ENCODE measurements around the gene CPVL. TPM values are rescaled to one million over a fixed set of nuclear protein-coding genes. Genes with fewer than 3 reads are reported as not detected.

CPVL gene
- total RNA-seq, 1 experiment from 2014 or later = 1.1 TPM

DNA sequence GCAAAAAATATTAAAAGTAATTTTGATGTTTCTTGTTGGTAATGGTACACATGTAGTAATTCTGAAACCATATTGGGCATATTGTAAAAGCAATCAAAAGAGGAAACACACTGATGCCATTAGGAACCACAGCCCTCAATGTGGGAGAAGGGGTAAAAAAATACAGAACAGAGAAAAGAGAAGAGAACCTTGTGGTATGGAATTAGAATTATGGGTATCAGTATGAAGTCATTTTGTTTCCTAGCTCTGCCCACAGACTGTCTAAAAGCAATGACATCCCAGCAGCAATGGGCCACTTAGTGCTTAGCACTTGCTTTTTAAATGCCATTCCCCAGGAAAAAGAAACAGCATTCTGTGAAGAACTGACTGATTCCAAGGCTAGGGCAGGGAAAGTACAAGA is 61.5 kb downstream of the CPVL start:
- no TSS peak for BruUV-seq (replicated peaks)
- CTCF ChIA-PET = no interaction called here
- DNase-seq (ENCODE audit: low read depth, low spot score) (no peak), ATAC-seq (no peak)
- Histone ChIP-seq H3K4me1 (ENCODE audit: control insufficient read depth, insufficient read depth, low read length) (no peaks in the 10 kb centered on the region), H3K36me3 (ENCODE audit: control insufficient read depth, insufficient read depth, low read length) (no peaks in the 10 kb centered on the region), H3K4me3 (ENCODE audit: low read depth in 2 of 2, low read length in 2 of 2) (no peak overlapping the region), H3K27me3 (ENCODE audit: control insufficient read depth, insufficient read depth, low read length) (peaks cover 5% of the 10 kb centered on the region; the same call in 1 of the 2 replicates), H3K27ac (ENCODE audit: low read length) (no peak overlapping the region), H3K9me3 (ENCODE audit: control insufficient read depth, insufficient read depth, low read depth, low read length) (no peaks in the 10 kb centered on the region)
- TF ChIP-seq SIN3A (IDR thresholded peaks at IDR 0.05; ENCODE audit: borderline replicate concordance, insufficient read depth, low read depth, low read length) (no peak), POLR2AphosphoS5 (IDR thresholded peaks at IDR 0.05; ENCODE audit: low read depth, low read length) (no peak), TCF7L2 (IDR thresholded peaks at IDR 0.05; ENCODE audit: low read depth, low read length) (no peak)
- TF ChIP-seq, protein P1, sequence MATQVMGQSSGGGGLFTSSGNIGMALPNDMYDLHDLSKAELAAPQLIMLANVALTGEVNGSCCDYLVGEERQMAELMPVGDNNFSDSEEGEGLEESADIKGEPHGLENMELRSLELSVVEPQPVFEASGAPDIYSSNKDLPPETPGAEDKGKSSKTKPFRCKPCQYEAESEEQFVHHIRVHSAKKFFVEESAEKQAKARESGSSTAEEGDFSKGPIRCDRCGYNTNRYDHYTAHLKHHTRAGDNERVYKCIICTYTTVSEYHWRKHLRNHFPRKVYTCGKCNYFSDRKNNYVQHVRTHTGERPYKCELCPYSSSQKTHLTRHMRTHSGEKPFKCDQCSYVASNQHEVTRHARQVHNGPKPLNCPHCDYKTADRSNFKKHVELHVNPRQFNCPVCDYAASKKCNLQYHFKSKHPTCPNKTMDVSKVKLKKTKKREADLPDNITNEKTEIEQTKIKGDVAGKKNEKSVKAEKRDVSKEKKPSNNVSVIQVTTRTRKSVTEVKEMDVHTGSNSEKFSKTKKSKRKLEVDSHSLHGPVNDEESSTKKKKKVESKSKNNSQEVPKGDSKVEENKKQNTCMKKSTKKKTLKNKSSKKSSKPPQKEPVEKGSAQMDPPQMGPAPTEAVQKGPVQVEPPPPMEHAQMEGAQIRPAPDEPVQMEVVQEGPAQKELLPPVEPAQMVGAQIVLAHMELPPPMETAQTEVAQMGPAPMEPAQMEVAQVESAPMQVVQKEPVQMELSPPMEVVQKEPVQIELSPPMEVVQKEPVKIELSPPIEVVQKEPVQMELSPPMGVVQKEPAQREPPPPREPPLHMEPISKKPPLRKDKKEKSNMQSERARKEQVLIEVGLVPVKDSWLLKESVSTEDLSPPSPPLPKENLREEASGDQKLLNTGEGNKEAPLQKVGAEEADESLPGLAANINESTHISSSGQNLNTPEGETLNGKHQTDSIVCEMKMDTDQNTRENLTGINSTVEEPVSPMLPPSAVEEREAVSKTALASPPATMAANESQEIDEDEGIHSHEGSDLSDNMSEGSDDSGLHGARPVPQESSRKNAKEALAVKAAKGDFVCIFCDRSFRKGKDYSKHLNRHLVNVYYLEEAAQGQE (IDR thresholded peaks at IDR 0.05; ENCODE audit: insufficient read depth in 1 of 2, low read depth in 2 of 2, low read length in 1 of 2) = no peak
- TF ChIP-seq, protein P2, sequence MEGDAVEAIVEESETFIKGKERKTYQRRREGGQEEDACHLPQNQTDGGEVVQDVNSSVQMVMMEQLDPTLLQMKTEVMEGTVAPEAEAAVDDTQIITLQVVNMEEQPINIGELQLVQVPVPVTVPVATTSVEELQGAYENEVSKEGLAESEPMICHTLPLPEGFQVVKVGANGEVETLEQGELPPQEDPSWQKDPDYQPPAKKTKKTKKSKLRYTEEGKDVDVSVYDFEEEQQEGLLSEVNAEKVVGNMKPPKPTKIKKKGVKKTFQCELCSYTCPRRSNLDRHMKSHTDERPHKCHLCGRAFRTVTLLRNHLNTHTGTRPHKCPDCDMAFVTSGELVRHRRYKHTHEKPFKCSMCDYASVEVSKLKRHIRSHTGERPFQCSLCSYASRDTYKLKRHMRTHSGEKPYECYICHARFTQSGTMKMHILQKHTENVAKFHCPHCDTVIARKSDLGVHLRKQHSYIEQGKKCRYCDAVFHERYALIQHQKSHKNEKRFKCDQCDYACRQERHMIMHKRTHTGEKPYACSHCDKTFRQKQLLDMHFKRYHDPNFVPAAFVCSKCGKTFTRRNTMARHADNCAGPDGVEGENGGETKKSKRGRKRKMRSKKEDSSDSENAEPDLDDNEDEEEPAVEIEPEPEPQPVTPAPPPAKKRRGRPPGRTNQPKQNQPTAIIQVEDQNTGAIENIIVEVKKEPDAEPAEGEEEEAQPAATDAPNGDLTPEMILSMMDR (IDR thresholded peaks at IDR 0.05) = no peak
- in situ Hi-C loops (cut with HindIII; ENCODE audit: low pct_unique_long_range_greater_than_20kb, low sequenced_read_pairs) = no loop called here
- intact Hi-C loops (cut with micrococcal nuclease; ENCODE audit: unreplicated experiment) = no loop called here
- POLR2A ChIA-PET = no interaction called here

- H3K9me3 ChIP-seq (ENCODE audit: control insufficient read depth, insufficient read depth, low read depth, low read length) = no peaks in the 10 kb centered on the region
- POLR2A ChIA-PET = no interaction called here
- no peak for TF ChIP-seq SIN3A (IDR thresholded peaks at IDR 0.05; ENCODE audit: borderline replicate concordance, insufficient read depth, low read depth, low read length)
- TF ChIP-seq, protein P2 (IDR thresholded peaks at IDR 0.05) = no peak
- TF ChIP-seq POLR2AphosphoS5 (IDR thresholded peaks at IDR 0.05; ENCODE audit: low read depth, low read length) = no peak
- TF ChIP-seq, protein P1 (IDR thresholded peaks at IDR 0.05; ENCODE audit: insufficient read depth in 1 of 2, low read depth in 2 of 2, low read length in 1 of 2) = no peak
- no peak for TF ChIP-seq TCF7L2 (IDR thresholded peaks at IDR 0.05; ENCODE audit: low read depth, low read length)
- no peak overlapping the region for H3K4me3 ChIP-seq (ENCODE audit: low read depth in 2 of 2, low read length in 2 of 2)
- CTCF ChIA-PET = interaction anchor here (0.6 kb wide), 1 partner anchor 159 kb away, joined by 3 read pairs; no protein-coding TSS in a partner anchor
- no TSS peak for BruUV-seq (replicated peaks)
- no peak for ATAC-seq
- no peaks in the 10 kb centered on the region for H3K4me1 ChIP-seq (ENCODE audit: control insufficient read depth, insufficient read depth, low read length)
- H3K27me3 ChIP-seq (ENCODE audit: control insufficient read depth, insufficient read depth, low read length) = peaks cover 8% of the 10 kb centered on the region
- H3K27ac ChIP-seq (ENCODE audit: low read length) = no peak overlapping the region
- no peaks in the 10 kb centered on the region for H3K36me3 ChIP-seq (ENCODE audit: control insufficient read depth, insufficient read depth, low read length)
- DNase-seq (ENCODE audit: low read depth, low spot score) = no peak
- intact Hi-C loops (cut with micrococcal nuclease; ENCODE audit: unreplicated experiment) = no loop called here
- in situ Hi-C loops (cut with HindIII; ENCODE audit: low pct_unique_long_range_greater_than_20kb, low sequenced_read_pairs) = no loop called here
Measured at GRCh38 chr7:29080803-29081202, 65.5 kb downstream of the CPVL start.

Measured in Panc1 (cell line).